ENCODE measurements around the gene CHM. TPM values are rescaled to one million over a fixed set of nuclear protein-coding genes. Genes with fewer than 3 reads are reported as not detected.

CHM gene, protein sequence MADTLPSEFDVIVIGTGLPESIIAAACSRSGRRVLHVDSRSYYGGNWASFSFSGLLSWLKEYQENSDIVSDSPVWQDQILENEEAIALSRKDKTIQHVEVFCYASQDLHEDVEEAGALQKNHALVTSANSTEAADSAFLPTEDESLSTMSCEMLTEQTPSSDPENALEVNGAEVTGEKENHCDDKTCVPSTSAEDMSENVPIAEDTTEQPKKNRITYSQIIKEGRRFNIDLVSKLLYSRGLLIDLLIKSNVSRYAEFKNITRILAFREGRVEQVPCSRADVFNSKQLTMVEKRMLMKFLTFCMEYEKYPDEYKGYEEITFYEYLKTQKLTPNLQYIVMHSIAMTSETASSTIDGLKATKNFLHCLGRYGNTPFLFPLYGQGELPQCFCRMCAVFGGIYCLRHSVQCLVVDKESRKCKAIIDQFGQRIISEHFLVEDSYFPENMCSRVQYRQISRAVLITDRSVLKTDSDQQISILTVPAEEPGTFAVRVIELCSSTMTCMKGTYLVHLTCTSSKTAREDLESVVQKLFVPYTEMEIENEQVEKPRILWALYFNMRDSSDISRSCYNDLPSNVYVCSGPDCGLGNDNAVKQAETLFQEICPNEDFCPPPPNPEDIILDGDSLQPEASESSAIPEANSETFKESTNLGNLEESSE
- polyA plus RNA-seq (2013, experiment 1 of 2), result 18.7 TPM
- 18.6 TPM for polyA plus RNA-seq (2013, experiment 2 of 2)

DNA sequence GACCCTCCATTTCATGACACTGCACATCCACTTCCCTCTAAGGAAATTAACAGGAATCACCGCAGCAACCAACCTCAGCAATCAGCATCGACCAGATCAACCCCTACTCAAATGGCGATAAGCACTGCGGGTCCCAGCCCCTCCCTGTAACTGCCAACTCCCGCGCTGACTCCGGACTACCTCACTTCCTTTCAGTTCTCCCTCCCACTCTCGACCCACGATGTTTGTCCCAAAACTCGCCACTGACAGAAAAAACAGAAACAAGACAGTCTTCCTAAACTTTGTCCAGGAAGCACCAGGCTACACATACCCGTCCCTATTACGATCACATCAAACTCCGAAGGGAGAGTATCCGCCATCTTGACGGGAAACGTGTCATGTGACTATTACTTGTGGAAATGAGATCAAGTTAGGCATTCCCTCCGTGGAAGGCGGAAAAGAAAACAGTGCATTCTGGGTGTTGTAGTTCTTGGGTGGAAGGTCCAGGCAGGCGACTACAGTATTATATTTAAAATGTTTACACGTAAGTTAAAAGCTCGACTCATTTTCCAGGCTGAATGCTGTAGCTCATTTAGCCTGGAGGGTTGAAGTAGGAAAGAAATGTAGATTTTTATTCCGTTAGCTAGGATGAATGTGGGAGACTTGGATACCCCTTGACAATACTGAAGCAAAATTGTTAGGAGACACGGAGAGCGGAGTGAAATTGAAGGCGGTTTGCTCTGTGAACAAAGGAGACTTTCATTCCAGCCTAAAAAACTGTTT lies at the start of gene CHM:
Gene CHM (minus strand): TSS at position 385 of the 762 bp plus-strand sequence. CDS start 26 bp downstream, at position 359.
- peaks cover 7% of the 10 kb centered on the region for H3K36me3 ChIP-seq (ENCODE audit: control insufficient read depth, insufficient read depth, low read length)
- no peaks in the 10 kb centered on the region for H3K9me3 ChIP-seq (ENCODE audit: control insufficient read depth, low read length)
- H3K27ac ChIP-seq (ENCODE audit: low read depth, low read length, severe bottlenecking), result peak within 1 kb of the TSS; percentile 95
- WGBS, 2 experiments (ENCODE audit: insufficient coverage in 2 of 2), result 0 to 85% methylated on average over 3 to 8 of the region's 25 CpGs
- H3K4me1 ChIP-seq (ENCODE audit: control insufficient read depth, insufficient read depth, low read length, poor library complexity, severe bottlenecking), result no peaks in the 10 kb centered on the region
- peak within 1 kb of the TSS; percentile 54 for H3K4me3 ChIP-seq (ENCODE audit: extremely low read depth, insufficient read depth, low read length, poor library complexity, severe bottlenecking)

DNA sequence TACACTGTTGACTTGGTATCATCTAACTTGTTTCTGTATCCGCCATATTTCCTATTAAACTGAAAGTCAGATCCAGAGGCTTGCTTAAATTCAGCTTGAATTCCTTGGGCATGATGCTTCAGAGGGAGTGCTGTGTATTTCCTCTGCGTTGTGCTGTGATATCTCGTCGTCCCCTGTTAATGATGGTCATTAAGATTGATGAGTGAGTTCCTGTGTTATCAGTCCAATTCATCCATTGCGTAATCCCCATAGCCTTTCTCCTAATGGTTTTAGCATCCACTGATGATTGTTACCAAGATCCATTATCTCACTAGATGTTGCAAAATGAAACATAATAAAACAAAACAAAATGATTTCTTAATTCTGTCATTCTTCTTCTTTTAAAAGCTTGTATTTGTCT lies 31.3 kb upstream of the CHM start:
- no CpG with 5 or more reads among the region's 5 CpGs for WGBS, 2 experiments (ENCODE audit: insufficient coverage in 2 of 2)
- Histone ChIP-seq H3K27ac (ENCODE audit: low read depth, low read length, severe bottlenecking) (no peak overlapping the region), H3K36me3 (ENCODE audit: control insufficient read depth, insufficient read depth, low read length) (no peaks in the 10 kb centered on the region), H3K9me3 (ENCODE audit: control insufficient read depth, low read length) (no peaks in the 10 kb centered on the region), H3K4me1 (ENCODE audit: control insufficient read depth, insufficient read depth, low read length, poor library complexity, severe bottlenecking) (no peaks in the 10 kb centered on the region), H3K4me3 (ENCODE audit: extremely low read depth, insufficient read depth, low read length, poor library complexity, severe bottlenecking) (no peak overlapping the region)

DNA sequence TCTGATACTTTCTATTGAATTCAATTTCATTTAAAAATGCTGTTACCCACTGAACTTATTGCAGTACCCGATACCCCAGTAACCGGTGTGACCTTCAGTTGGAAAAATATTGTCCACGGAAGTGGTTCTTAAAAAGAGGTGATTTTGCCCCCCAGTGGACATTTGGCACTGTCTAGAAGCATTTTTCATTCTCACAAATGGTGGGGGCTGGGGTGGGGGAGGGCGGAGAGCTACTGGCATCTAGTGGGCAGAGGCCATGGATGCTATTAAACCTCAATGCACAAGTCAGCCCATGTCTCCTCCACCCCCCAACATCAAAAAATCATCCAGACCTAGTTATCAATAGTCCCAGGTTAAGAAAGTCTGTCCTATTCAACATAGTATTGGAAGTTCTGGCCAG lies 19.6 kb upstream of the CHM start:
- WGBS, 2 experiments (ENCODE audit: insufficient coverage in 2 of 2), result no CpG with 5 or more reads among the region's 4 CpGs
- no peak overlapping the region for H3K4me3 ChIP-seq (ENCODE audit: extremely low read depth, insufficient read depth, low read length, poor library complexity, severe bottlenecking)
- no peak overlapping the region for H3K27ac ChIP-seq (ENCODE audit: low read depth, low read length, severe bottlenecking)
- H3K4me1 ChIP-seq (ENCODE audit: control insufficient read depth, insufficient read depth, low read length, poor library complexity, severe bottlenecking), result no peaks in the 10 kb centered on the region
- no peaks in the 10 kb centered on the region for H3K9me3 ChIP-seq (ENCODE audit: control insufficient read depth, low read length)
- H3K36me3 ChIP-seq (ENCODE audit: control insufficient read depth, insufficient read depth, low read length), result no peaks in the 10 kb centered on the region

DNA sequence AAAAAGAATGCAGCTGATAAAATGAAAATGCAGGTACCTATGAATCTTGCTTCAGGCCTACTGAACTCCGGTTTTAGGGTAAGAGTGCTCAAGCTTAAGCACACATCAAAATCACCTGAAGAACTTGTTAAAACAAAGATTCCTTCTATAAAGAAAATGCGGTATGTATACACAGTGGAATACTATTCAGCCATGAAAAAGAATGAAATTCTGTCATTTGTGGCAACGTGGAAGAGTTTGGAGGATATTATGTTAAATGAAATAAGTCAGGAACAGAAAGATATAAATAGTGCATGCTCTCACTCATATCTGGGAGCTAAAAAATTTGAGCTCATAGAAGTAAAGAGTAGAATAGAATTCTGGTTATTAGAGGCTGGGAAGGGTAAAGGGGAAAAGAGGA lies 14.0 kb upstream of the CHM start:
- 90% methylated on average over 2 of the region's 3 CpGs; no CpG with 5 or more reads in 1 of the 2 experiments for WGBS, 2 experiments (ENCODE audit: insufficient coverage in 2 of 2)
- Histone ChIP-seq H3K27ac (ENCODE audit: low read depth, low read length, severe bottlenecking) (no peak overlapping the region), H3K36me3 (ENCODE audit: control insufficient read depth, insufficient read depth, low read length) (no peaks in the 10 kb centered on the region), H3K9me3 (ENCODE audit: control insufficient read depth, low read length) (no peaks in the 10 kb centered on the region), H3K4me1 (ENCODE audit: control insufficient read depth, insufficient read depth, low read length, poor library complexity, severe bottlenecking) (no peaks in the 10 kb centered on the region), H3K4me3 (ENCODE audit: extremely low read depth, insufficient read depth, low read length, poor library complexity, severe bottlenecking) (no peak overlapping the region)

DNA sequence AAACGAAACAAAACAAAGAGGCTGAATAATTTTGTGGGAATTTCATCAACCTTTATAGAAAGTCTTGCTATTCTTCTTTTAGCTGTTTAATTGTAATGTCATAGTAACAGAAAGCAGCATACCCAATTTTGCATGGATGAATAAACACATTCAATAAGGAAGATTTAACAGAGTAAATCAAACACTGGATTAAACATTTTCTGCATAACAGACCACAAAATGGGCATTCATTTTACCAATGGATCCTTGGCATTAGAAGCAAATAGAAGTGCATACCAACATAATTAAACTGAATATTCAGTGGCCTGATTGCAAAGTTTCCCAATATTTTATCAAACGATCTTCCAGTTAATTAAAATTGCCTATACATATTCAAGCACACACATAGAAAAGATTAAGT lies 4.4 kb upstream of the CHM start:
- Histone ChIP-seq H3K4me3 (ENCODE audit: extremely low read depth, insufficient read depth, low read length, poor library complexity, severe bottlenecking) (no peak overlapping the region), H3K9me3 (ENCODE audit: control insufficient read depth, low read length) (no peaks in the 10 kb centered on the region), H3K27ac (ENCODE audit: low read depth, low read length, severe bottlenecking) (no peak overlapping the region), H3K4me1 (ENCODE audit: control insufficient read depth, insufficient read depth, low read length, poor library complexity, severe bottlenecking) (no peaks in the 10 kb centered on the region), H3K36me3 (ENCODE audit: control insufficient read depth, insufficient read depth, low read length) (no peaks in the 10 kb centered on the region)
- no CpG with 5 or more reads among the region's 2 CpGs for WGBS, 2 experiments (ENCODE audit: insufficient coverage in 2 of 2)

DNA sequence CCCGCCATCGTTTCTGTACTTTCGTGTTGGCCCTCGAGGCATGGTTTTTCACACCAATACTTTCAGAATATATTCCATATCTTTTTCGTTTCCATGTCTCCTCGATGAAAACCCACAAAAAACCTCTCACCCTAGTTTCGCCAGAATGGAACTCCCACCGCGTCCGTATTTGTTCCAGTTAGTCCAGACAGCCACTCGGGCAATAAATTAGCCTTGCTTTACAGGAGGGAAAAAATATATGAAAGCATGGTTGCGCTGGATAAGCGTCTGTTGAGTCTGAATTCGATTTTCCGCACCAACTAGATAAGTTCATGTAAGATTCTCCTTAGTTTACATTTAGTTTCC lies 550 bp upstream of the CHM start:
- Histone ChIP-seq H3K4me3 (ENCODE audit: extremely low read depth, insufficient read depth, low read length, poor library complexity, severe bottlenecking) (peak overlapping the region; percentile 54), H3K9me3 (ENCODE audit: control insufficient read depth, low read length) (no peaks in the 10 kb centered on the region), H3K4me1 (ENCODE audit: control insufficient read depth, insufficient read depth, low read length, poor library complexity, severe bottlenecking) (no peaks in the 10 kb centered on the region), H3K36me3 (ENCODE audit: control insufficient read depth, insufficient read depth, low read length) (peaks cover 7% of the 10 kb centered on the region), H3K27ac (ENCODE audit: low read depth, low read length, severe bottlenecking) (no peak overlapping the region)
- 80 to 96% methylated on average over 2 to 4 of the region's 15 CpGs for WGBS, 2 experiments (ENCODE audit: insufficient coverage in 2 of 2)

DNA sequence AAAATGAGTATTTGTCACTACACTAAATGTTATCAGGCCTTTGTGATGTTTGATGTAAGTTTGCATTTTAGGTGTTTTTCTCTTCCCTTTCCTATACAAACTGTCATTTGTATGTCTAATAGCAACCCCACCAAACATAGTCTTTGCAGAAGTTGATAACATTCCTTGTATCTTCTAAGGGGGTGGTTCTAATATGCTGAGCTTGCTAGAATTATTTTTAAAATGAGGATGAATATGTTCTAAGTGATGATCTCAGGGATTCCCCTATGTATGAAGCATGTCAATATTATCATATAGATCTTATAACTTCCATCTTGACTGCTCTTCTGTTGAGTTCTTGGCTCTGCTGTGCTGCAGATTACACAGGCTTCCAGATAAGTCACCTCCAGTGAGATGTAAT lies 3.1 kb downstream of the CHM start:
- H3K9me3 ChIP-seq (ENCODE audit: control insufficient read depth, low read length), result no peaks in the 10 kb centered on the region
- H3K4me1 ChIP-seq (ENCODE audit: control insufficient read depth, insufficient read depth, low read length, poor library complexity, severe bottlenecking), result no peaks in the 10 kb centered on the region
- peaks cover 9% of the 10 kb centered on the region for H3K36me3 ChIP-seq (ENCODE audit: control insufficient read depth, insufficient read depth, low read length)
- no peak overlapping the region for H3K4me3 ChIP-seq (ENCODE audit: extremely low read depth, insufficient read depth, low read length, poor library complexity, severe bottlenecking)
- H3K27ac ChIP-seq (ENCODE audit: low read depth, low read length, severe bottlenecking), result no peak overlapping the region

DNA sequence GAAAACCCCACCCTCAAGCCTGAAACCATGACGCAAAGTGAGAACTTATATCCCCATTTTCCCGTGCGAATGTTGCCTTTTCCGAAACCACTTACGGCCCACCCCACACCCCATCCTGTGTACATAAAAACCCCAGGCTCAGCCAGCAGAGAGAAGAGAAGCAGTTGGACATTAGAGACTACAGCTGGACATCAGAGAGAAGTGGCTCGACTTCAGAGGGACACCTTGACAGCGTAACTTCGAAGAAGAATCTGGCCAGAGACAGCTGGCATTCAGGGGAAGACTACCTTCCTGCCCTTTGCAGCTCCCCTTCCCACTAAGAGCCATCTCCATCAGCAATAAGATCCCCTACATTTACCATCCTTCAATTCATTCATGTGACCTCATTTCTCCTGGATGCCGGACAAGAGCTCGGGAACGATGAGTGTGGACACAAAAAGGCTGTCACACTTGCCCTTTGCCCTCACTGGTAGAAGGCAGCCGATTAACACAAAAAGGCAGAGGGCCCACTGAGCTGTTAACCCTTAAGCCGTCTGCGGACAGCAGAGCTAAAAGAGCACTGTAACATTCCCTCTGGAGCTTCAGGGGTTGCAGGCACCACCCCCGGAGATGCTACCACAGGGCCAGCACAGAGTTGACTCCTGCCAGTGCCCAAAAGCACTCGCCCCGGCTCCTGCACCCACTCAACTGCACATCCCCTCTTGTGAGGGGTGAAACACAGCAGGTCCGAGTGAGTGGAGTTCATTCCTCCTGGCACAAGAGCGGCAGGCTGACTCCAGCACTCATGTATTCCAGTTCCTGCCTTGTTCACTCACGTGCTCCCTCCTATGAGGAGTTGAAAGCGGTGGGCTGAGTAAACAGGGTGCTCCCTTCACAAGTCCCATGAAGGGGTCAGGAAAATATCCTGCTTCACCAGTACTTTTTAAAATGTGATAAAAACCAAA lies 7.5 kb downstream of the CHM start:
- Histone ChIP-seq H3K36me3 (ENCODE audit: control insufficient read depth, insufficient read depth, low read length) (peaks cover 9% of the 10 kb centered on the region), H3K9me3 (ENCODE audit: control insufficient read depth, low read length) (no peaks in the 10 kb centered on the region), H3K4me3 (ENCODE audit: extremely low read depth, insufficient read depth, low read length, poor library complexity, severe bottlenecking) (no peak overlapping the region), H3K27ac (ENCODE audit: low read depth, low read length, severe bottlenecking) (no peak overlapping the region), H3K4me1 (ENCODE audit: control insufficient read depth, insufficient read depth, low read length, poor library complexity, severe bottlenecking) (no peaks in the 10 kb centered on the region)
- WGBS, 2 experiments (ENCODE audit: insufficient coverage in 2 of 2), result 60 to 80% methylated on average over 3 to 9 of the region's 21 CpGs

DNA sequence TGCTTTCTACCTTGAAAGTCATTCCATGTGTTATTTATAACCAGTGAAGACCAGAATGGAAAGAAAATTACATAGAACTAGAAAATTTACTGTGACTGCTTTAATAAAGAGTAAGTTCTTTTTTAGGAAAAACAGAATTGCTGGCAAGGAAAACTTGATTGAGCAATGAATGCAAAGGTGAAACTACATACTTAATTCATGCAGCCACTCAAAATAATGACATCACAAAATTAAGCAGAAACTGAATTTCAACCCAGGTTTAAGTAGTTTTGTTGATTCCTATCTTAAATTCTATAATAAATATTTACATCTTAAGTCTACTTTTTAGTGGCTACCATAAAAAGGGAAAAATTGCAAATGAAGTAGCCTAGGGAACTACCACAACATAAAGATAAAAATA lies 14.0 kb downstream of the CHM start:
- Histone ChIP-seq H3K36me3 (ENCODE audit: control insufficient read depth, insufficient read depth, low read length) (no peaks in the 10 kb centered on the region), H3K4me3 (ENCODE audit: extremely low read depth, insufficient read depth, low read length, poor library complexity, severe bottlenecking) (no peak overlapping the region), H3K9me3 (ENCODE audit: control insufficient read depth, low read length) (no peaks in the 10 kb centered on the region), H3K27ac (ENCODE audit: low read depth, low read length, severe bottlenecking) (no peak overlapping the region), H3K4me1 (ENCODE audit: control insufficient read depth, insufficient read depth, low read length, poor library complexity, severe bottlenecking) (no peaks in the 10 kb centered on the region)

DNA sequence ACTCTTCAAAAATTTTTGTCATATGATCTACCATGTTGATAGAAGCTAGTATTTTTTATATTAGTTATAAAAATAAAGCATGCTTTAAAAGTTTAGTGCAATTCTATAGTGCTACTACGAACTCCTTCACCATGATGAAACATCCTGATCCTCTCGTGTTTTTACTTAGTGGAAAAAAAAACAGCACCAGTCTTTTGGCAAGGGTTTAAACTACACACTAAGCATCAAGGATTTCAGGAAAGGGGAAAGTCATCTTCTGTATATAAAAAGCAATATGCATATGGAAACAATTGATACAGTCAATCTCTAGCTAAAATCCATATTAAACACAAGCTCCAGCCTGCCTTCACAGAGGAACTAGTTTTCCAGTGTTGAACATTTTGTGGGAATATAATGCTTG lies 18.7 kb downstream of the CHM start:
- Histone ChIP-seq H3K9me3 (ENCODE audit: control insufficient read depth, low read length) (no peaks in the 10 kb centered on the region), H3K4me1 (ENCODE audit: control insufficient read depth, insufficient read depth, low read length, poor library complexity, severe bottlenecking) (no peaks in the 10 kb centered on the region), H3K36me3 (ENCODE audit: control insufficient read depth, insufficient read depth, low read length) (peaks cover 13% of the 10 kb centered on the region), H3K27ac (ENCODE audit: low read depth, low read length, severe bottlenecking) (no peak overlapping the region), H3K4me3 (ENCODE audit: extremely low read depth, insufficient read depth, low read length, poor library complexity, severe bottlenecking) (no peak overlapping the region)
- WGBS, 2 experiments (ENCODE audit: insufficient coverage in 2 of 2), result no CpG with 5 or more reads among the region's 2 CpGs
